ENCODE results near the gene RGS8. TPM values are rescaled to one million over a fixed set of nuclear protein-coding genes. Genes with fewer than 3 reads are reported as not detected.

The RGS8 gene
- total and polyA plus RNA-seq, 2 of the 4 experiments (the other 2 are of a cell fraction): not detected

DNA sequence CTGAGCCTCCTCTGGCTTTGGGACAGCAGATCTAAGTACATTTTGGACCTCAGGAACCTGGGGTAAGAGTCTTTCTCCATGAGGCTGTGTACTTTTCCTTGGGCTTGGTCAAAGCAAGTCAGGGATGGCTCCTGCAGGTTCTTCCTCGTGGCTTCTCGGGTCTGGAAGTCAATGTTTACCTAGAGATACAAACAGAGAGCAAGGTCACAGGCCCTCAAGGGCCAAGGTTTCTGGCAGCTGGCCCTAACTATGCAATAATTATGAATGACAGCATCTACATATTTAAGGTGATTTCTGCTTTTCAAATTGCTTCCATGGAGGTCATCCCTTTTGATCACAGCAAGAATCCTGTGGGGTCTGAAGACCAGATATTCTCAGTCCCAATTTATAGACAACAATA lies 37.6 kb downstream of the RGS8 start:
- in situ Hi-C loops (cut with MboI; ENCODE audit: low sequenced_read_pairs): no loop called here

More for the DNA sequence above, 37.6 kb downstream of the RGS8 start:
- no peak overlapping the region for H3K14ac ChIP-seq (replicated peaks; ENCODE audit: low read depth, low read length)
- ChIA-PET CTCF (no interaction called here), POLR2A (ENCODE audit: unreplicated experiment) (no interaction called here)
- H3K4me1 ChIP-seq (ENCODE audit: control insufficient read depth, insufficient read depth, low read length): no peaks in the 10 kb centered on the region
- no peak overlapping the region for H4K91ac ChIP-seq (ENCODE audit: insufficient read depth, low read depth, low read length)
- no peak overlapping the region for H3K18ac ChIP-seq (ENCODE audit: low read depth, low read length)
- dilution Hi-C loops (cut with HindIII; ENCODE audit: low sequenced_read_pairs, unreplicated experiment) (no loop called here), intact Hi-C loops (cut with micrococcal nuclease) (no loop called here)
- H2AK9ac ChIP-seq (replicated peaks; ENCODE audit: low read depth, low read length, poor library complexity): no peak overlapping the region
- no peak overlapping the region for H3K4me2 ChIP-seq (ENCODE audit: low read depth, low read length)
- H3K4me3 ChIP-seq (ENCODE audit: insufficient read depth, low read depth, low read length): no peak overlapping the region
- no peak overlapping the region for H2AFZ ChIP-seq (replicated peaks; ENCODE audit: low read length, poor library complexity)
- no TSS peak for BruUV-seq (replicated peaks)
- ATAC-seq (ENCODE audit: low read depth): no peak
- no peaks in the 10 kb centered on the region for H4K20me1 ChIP-seq (ENCODE audit: insufficient read depth, low read length)
- no peak overlapping the region for H3K4ac ChIP-seq (ENCODE audit: low read depth, low read length)
- no peaks in the 10 kb centered on the region for H3K79me1 ChIP-seq (ENCODE audit: low read depth in 1 of 2, low read length in 2 of 2)
- no peak overlapping the region for H4K8ac ChIP-seq (ENCODE audit: low read depth in 2 of 2, low read length in 2 of 2)
- no peaks in the 10 kb centered on the region for H3K36me3 ChIP-seq (ENCODE audit: control insufficient read depth, insufficient read depth, low read length)
- no peak overlapping the region for H2BK120ac ChIP-seq (ENCODE audit: low read depth, low read length)
- H2AK5ac ChIP-seq (ENCODE audit: low read depth, low read length): no peak overlapping the region
- no peak overlapping the region for H4K5ac ChIP-seq (ENCODE audit: low read depth, low read length)
- no peak overlapping the region for H2BK15ac ChIP-seq (ENCODE audit: low read depth, low read length)
- no peak overlapping the region for H3K23ac ChIP-seq (ENCODE audit: low read depth, low read length)
- no peaks in the 10 kb centered on the region for H3K9me3 ChIP-seq (ENCODE audit: control insufficient read depth, insufficient read depth, low read length)
- H2BK5ac ChIP-seq (ENCODE audit: low read depth, low read length, poor library complexity, severe bottlenecking): no peak overlapping the region
- no peak for DNase-seq
- no peaks in the 10 kb centered on the region for H3K9me1 ChIP-seq (ENCODE audit: insufficient read depth, low read length)
- no peak overlapping the region for H3K9ac ChIP-seq (ENCODE audit: low read depth, low read length)
- WGBS, 2 experiments (ENCODE audit: extremely low coverage in 2 of 2, insufficient read length in 1 of 2): no CpG with 5 or more reads among the region's 2 CpGs
- H3K27me3 ChIP-seq (ENCODE audit: control insufficient read depth, insufficient read depth, low read length): peaks cover 6% of the 10 kb centered on the region
- no peak overlapping the region for H2BK20ac ChIP-seq (ENCODE audit: low read depth, low read length)
- no peak overlapping the region for H3K27ac ChIP-seq (ENCODE audit: insufficient read depth, low read length)
- no peak overlapping the region for H3K56ac ChIP-seq (ENCODE audit: extremely low read depth, insufficient read depth, low read length)
- no peak for TF ChIP-seq MAZ (IDR thresholded peaks at IDR 0.05; ENCODE audit: borderline replicate concordance, low read depth, low read length)

All from IMR-90 (cell line).